ENCODE measurements around the gene WNK1. TPM values are rescaled to one million over a fixed set of nuclear protein-coding genes. Genes with fewer than 3 reads are reported as not detected.
"Not testable (repeated sequence)": the region's sequence is repeated elsewhere in the genome, so short reads cannot be mapped to it uniquely, and the experiment has no call there.

The WNK1 gene
- total and polyA plus RNA-seq, 2 experiments from 2014 or later, result 41.5 to 47.2 TPM

DNA sequence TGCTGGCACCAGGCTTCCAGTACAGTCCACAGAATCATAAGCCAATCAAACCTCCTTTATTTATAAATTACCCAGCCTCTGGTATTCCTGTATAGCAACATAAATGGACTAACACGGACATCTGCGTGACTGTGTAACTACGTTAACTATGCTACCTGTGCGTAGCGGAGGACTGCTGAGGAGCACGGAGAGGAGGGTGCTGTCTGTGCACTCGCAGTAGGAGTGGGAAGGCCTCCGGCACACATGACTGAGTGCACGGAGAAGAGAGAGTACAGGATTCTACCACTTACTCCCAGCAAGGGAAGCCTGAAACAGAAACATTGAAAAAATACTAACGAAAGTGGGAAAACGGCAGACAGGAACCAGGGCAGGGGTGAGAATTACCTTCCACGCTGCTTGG, 174.3 kb downstream of the WNK1 start:
- no peaks in the 10 kb centered on the region for H3K27me3 ChIP-seq (replicated peaks; ENCODE audit: insufficient read depth)
- H3K9ac ChIP-seq, result no peak overlapping the region
- TF ChIP-seq EZH2phosphoT487 (IDR thresholded peaks at IDR 0.05; ENCODE audit: insufficient read depth, low read depth), result no peak
- TF ChIP-seq EZH2 (IDR thresholded peaks at IDR 0.05; ENCODE audit: insufficient read depth, poor library complexity, severe bottlenecking), result no peak
- no peaks in the 10 kb centered on the region for H4K20me1 ChIP-seq (ENCODE audit: insufficient read depth)
- in situ Hi-C loops (cut with MboI), result no loop called here
- no peak for DNase-seq
- no peak overlapping the region for H2AFZ ChIP-seq
- H3K9me2 ChIP-seq (ENCODE audit: insufficient read depth), result no peaks in the 10 kb centered on the region
- no peak overlapping the region for H3K27ac ChIP-seq
- H3K9me3 ChIP-seq (ENCODE audit: low read depth), result no peaks in the 10 kb centered on the region
- no peaks in the 10 kb centered on the region for H3K4me1 ChIP-seq (ENCODE audit: insufficient read depth)
- 84 to 85% methylated on average over 12 of the region's 12 CpGs for WGBS, 2 experiments (ENCODE audit: low coverage in 1 of 2, low lambda C conversion rate in 2 of 2, missing lambda C conversion rate in 2 of 2)
- H3K4me3 ChIP-seq, result no peak overlapping the region
- H3K36me3 ChIP-seq (ENCODE audit: low read depth), result peaks cover 36% of the 10 kb centered on the region
- no peaks in the 10 kb centered on the region for H3K79me2 ChIP-seq (ENCODE audit: insufficient read depth)
- no peak overlapping the region for H3K4me2 ChIP-seq (ENCODE audit: unreplicated experiment)
- H3F3A ChIP-seq (ENCODE audit: insufficient read depth), result peaks cover 5% of the 10 kb centered on the region; the same call in 1 of the 2 replicates

DNA sequence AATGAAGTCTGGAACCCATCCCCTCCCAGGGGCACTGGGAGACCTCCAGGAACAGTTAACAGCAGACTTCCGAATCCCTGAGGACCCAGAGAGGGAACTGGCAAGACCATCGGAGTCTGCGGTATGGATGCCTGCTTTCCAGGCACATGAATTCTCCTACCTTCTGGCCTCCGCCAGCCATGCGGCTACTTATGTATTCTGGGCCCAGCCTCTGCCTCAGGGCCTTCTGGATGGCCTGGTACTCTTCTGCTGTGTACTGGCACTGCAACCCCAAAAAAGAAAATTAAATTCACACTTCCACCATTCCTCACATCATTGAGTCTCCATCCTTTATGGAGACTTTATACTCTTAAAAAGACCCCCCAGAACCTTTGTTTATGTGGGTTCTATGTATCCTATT, 178.7 kb downstream of the WNK1 start:
- no peak overlapping the region for H3K9ac ChIP-seq
- H3K27ac ChIP-seq, result no peak overlapping the region
- in situ Hi-C loops (cut with MboI), result loop anchor here (10.0 kb wide), 1 partner anchor 164 kb away; no protein-coding TSS in a partner anchor
- H3K4me3 ChIP-seq, result no peak overlapping the region
- H4K20me1 ChIP-seq (ENCODE audit: insufficient read depth), result no peaks in the 10 kb centered on the region
- no peaks in the 10 kb centered on the region for H3K9me2 ChIP-seq (ENCODE audit: insufficient read depth)
- WGBS, 2 experiments (ENCODE audit: low coverage in 1 of 2, low lambda C conversion rate in 2 of 2, missing lambda C conversion rate in 2 of 2), result 97% methylated on average over 5 of the region's 5 CpGs
- no peak for DNase-seq
- H3K27me3 ChIP-seq (replicated peaks; ENCODE audit: insufficient read depth), result no peaks in the 10 kb centered on the region
- peaks cover 36% of the 10 kb centered on the region for H3K36me3 ChIP-seq (ENCODE audit: low read depth)
- peaks cover 36% of the 10 kb centered on the region for H3K79me2 ChIP-seq (ENCODE audit: insufficient read depth)
- no peak overlapping the region for H3K4me2 ChIP-seq (ENCODE audit: unreplicated experiment)
- H3F3A ChIP-seq (ENCODE audit: insufficient read depth), result no peaks in the 10 kb centered on the region
- H2AFZ ChIP-seq, result no peak overlapping the region
- no peaks in the 10 kb centered on the region for H3K4me1 ChIP-seq (ENCODE audit: insufficient read depth)
- no peaks in the 10 kb centered on the region for H3K9me3 ChIP-seq (ENCODE audit: low read depth)
- no peak for TF ChIP-seq EZH2 (IDR thresholded peaks at IDR 0.05; ENCODE audit: insufficient read depth, poor library complexity, severe bottlenecking)
- TF ChIP-seq EZH2phosphoT487 (IDR thresholded peaks at IDR 0.05; ENCODE audit: insufficient read depth, low read depth), result no peak

DNA sequence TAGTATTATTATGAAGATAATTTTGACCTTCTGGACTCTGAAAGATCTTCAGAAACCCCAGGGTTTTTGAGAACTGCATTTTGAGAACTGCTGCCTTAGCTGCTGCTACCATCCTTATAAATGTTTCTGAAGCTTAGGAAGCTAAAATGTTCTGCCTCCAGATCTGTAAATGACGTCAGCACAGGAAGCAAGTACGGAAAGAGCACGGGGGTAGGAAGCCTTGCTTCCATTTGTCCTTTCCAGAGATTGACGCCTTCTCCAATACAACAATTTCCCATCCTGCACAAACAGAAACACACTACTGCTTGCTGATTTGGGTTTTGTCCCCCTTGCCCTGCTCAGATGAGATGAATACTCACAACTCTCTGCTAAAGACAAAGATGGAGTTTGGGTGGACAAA, 179.2 kb downstream of the WNK1 start:
- TF ChIP-seq EZH2phosphoT487 (IDR thresholded peaks at IDR 0.05; ENCODE audit: insufficient read depth, low read depth) (no peak), EZH2 (IDR thresholded peaks at IDR 0.05; ENCODE audit: insufficient read depth, poor library complexity, severe bottlenecking) (no peak)
- H3K4me1 ChIP-seq (ENCODE audit: insufficient read depth), result no peaks in the 10 kb centered on the region
- WGBS, 2 experiments (ENCODE audit: low coverage in 1 of 2, low lambda C conversion rate in 2 of 2, missing lambda C conversion rate in 2 of 2), result 96 to 99% methylated on average over 4 of the region's 4 CpGs
- H2AFZ ChIP-seq, result no peak overlapping the region
- peaks cover 41% of the 10 kb centered on the region for H3K79me2 ChIP-seq (ENCODE audit: insufficient read depth)
- H3F3A ChIP-seq (ENCODE audit: insufficient read depth), result no peaks in the 10 kb centered on the region
- no peaks in the 10 kb centered on the region for H3K9me3 ChIP-seq (ENCODE audit: low read depth)
- no peaks in the 10 kb centered on the region for H3K27me3 ChIP-seq (replicated peaks; ENCODE audit: insufficient read depth)
- no peak for DNase-seq
- peaks cover 33% of the 10 kb centered on the region for H3K36me3 ChIP-seq (ENCODE audit: low read depth)
- no peak overlapping the region for H3K27ac ChIP-seq
- no peak overlapping the region for H3K9ac ChIP-seq
- no peak overlapping the region for H3K4me3 ChIP-seq
- H3K9me2 ChIP-seq (ENCODE audit: insufficient read depth), result no peaks in the 10 kb centered on the region
- no peaks in the 10 kb centered on the region for H4K20me1 ChIP-seq (ENCODE audit: insufficient read depth)
- in situ Hi-C loops (cut with MboI), result loop anchor here (10.0 kb wide), 1 partner anchor 163 kb away; no protein-coding TSS in a partner anchor
- no peak overlapping the region for H3K4me2 ChIP-seq (ENCODE audit: unreplicated experiment)

DNA sequence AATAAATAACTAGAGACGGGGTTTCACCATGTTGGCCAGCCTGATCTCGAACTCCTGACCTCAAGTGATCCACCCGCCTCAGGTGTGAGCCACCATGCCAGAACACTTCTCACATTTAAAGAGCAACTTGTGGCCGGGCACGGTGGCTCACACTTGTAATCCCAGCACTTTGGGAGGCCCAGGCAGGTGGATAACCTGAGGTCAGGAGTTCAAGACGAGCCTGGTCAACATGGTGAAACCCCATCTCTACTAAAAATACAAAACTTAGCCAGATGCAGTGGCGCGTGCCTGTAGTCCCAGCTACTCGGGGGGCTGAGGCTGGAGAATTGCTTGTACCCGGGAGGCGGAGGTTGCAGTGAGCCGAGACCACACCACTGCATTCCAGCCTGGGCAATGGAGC, 183.5 kb downstream of the WNK1 start:
- H3K9me2 ChIP-seq (ENCODE audit: insufficient read depth); H3K9ac ChIP-seq; H3K4me3 ChIP-seq; H3K27ac ChIP-seq; H3F3A ChIP-seq (ENCODE audit: insufficient read depth); H3K36me3 ChIP-seq (ENCODE audit: low read depth); DNase-seq; H3K4me2 ChIP-seq (ENCODE audit: unreplicated experiment); H3K4me1 ChIP-seq (ENCODE audit: insufficient read depth); H3K27me3 ChIP-seq (replicated peaks; ENCODE audit: insufficient read depth); H3K9me3 ChIP-seq (ENCODE audit: low read depth); H4K20me1 ChIP-seq (ENCODE audit: insufficient read depth); H2AFZ ChIP-seq: not testable (repeated sequence)
- H3K79me2 ChIP-seq (ENCODE audit: insufficient read depth), result peaks cover 84% of the 10 kb centered on the region
- in situ Hi-C loops (cut with MboI), result loop anchor here (10.0 kb wide), 1 partner anchor 159 kb away; no protein-coding TSS in a partner anchor
- 89 to 90% methylated on average over 12 of the region's 12 CpGs for WGBS, 2 experiments (ENCODE audit: low coverage in 1 of 2, low lambda C conversion rate in 2 of 2, missing lambda C conversion rate in 2 of 2)
